Stimulated activated CD4-positive, alpha-beta T cell treated with anti-CD3 and anti-CD28 coated beads, Interleukin-15, amount 100 ng/mL, for 24 hours (primary cell): ENCODE results near the gene RGS19.

ENCODE experiments used
- DNase-seq: peaks from one replicate; pipeline ENCODE4 v3.0.0-alpha.2; 2020

RGS19 gene

DNA sequence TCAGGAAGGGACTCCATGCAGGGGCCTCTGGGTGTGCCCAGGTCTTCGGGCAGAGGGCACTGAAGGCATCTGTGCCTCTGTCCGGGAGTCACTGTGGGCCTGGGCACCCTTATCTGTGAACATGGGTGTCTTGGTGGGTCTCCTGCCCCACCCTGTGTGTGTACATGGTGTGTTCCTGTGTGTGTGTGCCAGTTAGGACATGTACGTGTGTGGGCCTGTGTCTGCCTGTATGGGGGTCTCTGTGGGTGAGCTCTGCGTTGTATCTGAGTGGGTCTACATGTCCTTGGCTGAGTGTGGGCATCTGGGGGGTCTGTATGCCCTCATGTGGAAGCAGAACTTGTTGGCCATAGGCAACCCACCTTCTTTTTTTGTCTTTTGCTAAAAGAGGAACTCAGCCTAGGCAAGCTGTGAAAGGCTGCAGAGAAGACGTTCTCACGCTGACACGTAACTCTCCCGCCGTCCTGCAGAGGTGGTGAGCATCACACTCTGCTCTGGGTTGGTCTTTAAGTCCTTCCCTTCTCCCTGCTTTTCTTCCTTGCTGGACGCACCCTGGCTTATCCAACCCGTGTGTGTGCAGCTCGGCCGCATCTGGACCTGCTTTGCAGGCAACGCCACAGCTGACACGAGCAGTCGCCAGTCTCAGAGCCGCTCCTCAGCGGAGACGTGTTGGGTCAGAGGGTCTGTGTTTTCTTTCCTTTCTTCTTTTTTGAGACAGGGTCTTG lies 28.6 kb upstream of the RGS19 start:
- DNase-seq: no peak

DNA sequence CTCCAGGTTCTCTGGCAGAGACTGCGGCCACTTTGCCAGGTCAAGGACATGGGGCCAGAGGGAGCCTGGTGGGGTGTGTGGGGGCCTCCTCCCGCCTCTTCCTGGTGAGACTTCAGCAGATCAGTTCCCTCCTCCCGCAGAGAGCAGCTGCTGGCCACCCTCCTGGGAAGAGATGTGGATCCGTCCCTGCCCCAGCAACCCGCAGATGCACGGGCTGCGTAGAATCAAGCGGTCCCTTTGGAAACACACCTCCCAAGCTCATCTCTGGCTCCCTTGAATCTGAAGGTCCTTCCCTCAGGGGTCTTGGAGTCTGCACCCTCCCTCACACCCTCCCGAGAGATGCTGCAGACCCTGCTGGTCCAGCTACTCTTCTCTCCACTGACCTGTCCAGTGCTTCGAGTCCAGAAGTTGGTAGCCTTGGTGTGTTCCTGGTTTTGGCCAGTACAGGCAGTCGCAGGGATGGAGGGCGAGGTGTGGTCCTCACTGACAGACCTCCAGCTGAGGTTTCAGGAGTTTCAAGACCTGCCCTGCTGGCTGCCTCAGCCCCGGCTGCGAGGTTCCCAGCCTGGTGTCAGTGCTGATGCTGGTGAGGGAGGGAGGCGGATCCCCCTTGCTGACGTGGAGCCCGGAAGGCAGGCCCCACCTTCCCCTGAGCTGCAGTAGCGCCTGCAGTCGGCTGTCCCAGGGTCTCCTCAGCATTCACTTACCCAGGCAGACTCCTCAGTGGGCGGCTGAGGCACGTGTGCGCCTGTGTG lies 27.8 kb upstream of the RGS19 start, which contains the start of gene NPBWR2:
Gene NPBWR2, minus strand, starts transcription at position 585 of the 755 bp plus-strand sequence. CDS start 734 bp downstream, outside the sequence.
- peak; percentile 32 for DNase-seq

DNA sequence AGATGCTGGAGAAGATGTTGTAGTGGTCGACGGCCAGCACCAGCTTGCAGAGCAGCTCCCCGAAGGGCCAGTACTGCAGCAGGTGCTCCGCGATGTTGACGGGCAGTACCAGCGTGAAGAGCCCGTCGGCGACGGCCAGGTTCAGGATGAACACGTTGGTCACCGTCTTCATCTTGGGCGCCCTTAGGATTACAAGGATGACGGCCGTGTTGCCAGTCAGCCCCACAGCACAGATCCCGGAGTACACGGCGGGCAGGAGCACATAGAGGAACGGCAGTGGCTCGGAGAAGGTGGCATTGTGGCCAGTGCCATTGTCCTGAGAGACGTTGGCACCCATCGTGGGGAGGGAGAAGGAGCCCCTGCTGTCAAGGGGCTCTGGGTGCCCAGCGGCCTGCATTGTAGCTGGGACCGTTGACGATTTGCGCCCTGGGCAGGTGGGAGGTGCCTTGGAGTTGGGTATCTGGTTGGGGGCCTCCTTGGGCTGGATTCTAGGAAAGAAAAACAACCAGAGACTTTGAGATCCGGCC lies 27.2 kb upstream of the RGS19 start:
- no peak for DNase-seq

DNA sequence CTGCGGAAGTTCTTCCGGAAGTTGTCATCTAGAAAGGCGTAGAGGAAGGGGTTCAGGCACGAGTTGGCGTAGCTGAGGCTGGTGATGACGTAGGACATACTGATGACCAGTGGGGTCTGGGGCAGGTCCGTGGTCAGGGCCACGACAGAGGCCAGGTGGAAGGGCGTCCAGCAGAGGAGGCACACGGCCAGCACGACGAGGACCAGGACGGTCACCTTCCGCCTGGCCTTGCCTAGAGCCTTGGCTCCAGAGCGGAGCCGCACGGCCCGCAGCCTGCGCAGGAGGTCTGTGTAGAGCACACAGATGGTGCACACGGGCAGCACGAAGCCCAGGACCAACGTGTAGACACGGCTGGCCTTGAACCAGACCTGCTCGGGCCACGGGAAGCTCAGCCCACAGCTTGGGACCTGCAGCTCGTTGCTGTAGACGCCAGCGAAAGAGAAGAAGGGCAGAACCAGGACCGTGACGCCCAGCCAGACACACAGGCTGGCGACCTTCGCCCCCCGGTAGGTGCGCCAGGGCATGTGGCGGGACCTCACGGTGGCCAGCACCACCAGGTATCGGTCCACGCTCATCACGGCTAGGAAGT lies 26.6 kb upstream of the RGS19 start:
- no peak for DNase-seq

DNA sequence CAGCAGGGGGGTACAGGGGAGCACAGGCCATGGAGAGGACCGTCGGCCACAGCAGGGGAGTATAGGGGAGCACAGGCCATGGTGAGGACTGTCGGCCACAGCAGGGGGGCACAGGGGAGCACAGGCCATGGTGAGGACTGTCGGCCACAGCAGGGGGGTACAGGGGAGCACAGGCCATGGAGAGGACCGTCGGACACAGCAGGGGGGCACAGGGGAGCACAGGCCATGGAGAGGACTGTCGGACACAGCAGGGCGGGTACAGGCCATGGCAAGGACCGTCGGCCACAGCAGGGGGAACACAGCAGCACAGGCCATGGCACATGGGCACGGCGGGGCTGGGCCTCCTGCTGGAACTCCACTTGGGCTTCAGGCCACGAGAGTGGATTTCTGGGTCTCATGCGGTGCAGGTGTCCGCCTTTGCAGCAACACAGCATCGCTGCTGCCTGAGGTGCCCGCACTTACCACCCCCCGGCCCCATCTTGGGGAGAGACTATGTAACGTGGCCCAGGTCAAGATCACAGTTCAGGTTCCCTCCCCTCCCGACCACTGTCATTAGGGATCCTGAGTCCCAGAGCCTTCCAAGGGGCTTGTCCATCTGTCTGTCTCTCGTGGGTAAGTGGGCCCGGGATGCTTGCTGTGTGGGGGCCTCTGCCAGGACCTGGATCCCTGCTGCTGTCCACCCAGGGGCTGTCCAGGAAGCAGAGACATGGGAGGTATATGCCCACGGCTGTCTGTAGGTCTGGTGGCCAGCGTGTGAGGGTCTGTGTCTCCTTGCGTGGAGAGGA lies 25.5 kb upstream of the RGS19 start:
- DNase-seq: no peak

DNA sequence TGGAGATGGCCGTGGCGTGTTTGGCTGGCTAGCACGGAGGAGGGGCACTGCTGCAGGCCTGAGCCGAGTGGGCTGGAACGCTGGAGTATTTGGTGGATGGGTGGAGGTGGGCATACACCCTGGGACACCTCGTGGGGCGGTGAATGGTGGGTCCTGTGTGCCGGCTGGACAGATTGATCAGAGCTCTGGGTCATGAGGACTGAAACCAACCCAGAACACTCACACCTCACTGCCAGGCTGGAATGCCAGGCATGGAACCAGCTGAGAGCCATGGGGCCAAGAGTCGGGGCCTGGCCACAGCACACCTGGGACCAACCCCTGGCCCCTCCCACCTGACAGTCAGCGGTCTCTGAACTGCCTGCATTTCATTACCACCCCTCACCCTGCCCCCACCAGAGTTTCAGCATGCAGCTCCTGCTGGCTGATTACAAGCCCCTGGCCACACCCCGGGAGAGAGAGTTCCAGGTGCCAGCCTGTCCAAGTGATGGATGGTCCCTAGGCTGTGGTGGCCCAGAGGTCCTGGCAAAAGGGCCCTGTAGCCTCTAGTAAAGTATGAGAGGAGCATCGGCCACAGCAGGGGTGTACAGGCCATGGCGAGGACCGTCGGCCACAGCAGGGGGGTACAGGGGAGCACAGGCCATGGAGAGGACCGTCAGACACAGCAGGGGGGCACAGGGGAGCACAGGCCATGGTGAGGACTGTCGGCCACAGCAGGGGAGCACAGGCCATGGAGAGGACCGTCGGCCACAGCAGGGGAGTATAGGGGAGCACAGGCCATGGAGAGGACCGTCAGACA lies 24.8 kb upstream of the RGS19 start:
- no peak for DNase-seq

DNA sequence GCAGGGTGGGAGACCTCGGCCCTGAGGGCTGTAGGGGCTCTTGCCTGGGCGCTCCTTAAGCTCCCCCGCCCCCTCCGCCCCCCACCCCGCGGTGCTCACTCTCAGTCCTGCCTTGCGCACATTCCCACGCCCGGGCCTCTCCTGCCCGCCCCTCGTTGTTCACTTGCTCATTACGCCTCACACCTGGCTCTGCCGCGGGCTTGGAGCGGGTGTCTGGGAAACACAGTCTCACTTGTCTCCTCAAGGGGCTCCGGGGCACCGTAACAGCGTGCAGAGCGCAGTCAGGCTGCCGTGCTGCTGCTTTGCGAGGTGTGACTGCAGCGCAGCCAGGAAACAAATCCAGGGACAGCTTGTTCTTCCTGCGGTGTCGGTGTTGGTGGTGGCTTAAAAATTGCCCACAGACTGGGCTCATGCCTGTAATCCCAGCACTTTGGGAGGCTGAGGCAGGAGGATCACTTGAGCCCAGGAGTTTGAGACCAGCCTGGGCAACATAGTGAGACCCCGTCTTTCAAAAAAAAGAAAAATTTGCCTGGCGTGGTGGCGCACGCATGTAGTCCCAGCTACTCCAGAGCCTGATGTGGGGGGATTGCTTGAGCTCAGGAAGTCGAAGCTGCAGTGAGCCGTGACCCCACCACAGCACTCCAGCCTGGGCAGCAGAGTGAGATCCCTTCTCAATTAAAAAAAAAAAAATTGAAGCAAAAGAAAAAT lies 23.5 kb upstream of the RGS19 start:
- DNase-seq: no peak

DNA sequence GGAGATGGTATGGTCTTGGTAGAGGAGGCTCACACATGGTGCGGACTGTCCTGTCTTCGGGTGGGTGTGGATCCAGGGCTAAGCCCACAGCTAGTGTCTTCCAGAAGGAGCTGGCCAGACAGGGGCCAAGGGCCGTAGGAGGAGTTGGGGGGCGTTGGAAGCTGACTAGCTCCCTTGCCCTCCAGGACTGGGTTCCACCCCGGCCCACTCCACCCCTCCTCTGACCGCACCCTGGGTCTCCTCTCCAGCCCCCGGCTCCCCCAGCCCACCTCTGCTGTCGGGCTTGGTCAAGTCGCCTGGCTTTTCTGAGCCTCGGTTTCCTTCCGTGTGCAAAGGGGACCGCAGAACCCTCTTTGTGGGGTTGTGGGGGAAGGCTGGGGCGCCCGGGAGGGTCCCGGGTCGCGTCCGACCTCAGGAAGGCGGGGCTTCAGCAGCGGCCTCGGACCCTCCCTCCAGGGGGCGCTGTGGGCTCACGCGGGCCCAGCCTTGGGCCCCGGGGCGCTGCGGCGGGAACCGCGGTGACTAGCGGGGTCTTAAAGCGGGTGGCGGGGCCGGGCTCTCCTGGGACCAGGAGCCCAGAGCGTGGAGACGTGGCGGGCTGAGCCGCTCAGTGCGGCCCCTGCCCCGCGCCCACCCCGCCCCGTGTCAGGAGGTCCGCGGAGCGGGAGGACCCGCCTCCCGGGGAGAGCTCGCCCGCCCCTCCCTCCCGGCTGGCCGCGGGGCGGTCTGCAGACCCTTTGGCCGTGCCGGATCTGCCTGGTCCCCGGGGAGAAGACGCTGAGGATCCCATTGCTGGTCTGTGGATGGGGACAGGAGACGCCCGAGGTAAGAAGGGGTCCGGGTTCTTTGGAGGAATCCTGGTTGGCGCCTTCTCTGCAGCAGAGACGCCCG lies 22.7 kb upstream of the RGS19 start:
- DNase-seq: peak; percentile 80

DNA sequence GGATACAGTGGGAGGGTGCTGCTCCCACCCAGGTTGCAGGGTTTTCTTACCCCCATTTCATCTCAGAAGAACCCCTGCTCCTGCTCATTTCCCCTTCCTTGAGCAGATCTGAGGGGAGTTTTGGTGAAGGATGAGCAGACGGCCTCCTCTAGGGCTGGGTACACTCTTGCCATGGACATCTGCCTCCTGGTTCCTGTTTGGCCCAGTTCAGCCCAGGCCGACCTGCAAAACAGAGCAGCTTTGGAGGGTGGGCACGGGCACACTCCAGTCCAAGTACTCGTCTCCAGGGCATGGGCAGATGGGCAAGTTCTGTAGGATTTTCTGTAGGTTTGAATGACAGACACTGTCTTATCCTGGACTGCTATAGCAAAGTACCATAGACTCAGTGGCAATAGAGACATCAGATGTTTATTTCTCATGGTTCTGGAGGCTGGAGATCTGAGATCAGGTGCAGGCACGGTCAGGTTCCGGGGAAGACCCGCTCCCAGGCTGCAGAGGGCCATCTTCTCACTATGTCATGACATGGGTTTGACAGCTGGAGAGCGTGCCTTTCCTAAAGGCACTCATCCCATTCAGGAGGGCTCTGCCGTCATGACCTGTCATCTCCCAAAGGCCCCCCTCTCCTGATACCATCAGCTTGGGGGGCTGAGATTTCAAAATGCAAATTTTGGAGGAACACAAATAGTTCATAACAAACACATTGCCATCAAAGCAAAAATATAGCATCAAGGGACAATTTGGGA lies 21.8 kb upstream of the RGS19 start:
- no peak for DNase-seq

DNA sequence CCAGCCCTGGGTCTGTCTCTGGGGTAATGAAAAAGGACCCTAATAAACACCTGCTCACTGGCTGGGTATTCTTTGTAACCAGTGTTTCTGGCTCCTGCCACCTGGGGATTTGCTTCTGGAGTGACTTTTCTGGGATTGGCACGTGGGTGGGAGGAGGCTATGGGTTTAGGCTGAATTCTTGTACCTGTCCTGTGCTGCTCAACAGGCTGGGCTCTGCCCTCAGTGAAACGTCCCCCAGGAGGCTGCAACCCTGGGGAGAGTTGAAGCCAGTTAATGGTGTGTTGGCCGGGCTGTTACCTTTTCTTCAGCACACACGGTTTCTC lies 21.2 kb upstream of the RGS19 start:
- DNase-seq: no peak

DNA sequence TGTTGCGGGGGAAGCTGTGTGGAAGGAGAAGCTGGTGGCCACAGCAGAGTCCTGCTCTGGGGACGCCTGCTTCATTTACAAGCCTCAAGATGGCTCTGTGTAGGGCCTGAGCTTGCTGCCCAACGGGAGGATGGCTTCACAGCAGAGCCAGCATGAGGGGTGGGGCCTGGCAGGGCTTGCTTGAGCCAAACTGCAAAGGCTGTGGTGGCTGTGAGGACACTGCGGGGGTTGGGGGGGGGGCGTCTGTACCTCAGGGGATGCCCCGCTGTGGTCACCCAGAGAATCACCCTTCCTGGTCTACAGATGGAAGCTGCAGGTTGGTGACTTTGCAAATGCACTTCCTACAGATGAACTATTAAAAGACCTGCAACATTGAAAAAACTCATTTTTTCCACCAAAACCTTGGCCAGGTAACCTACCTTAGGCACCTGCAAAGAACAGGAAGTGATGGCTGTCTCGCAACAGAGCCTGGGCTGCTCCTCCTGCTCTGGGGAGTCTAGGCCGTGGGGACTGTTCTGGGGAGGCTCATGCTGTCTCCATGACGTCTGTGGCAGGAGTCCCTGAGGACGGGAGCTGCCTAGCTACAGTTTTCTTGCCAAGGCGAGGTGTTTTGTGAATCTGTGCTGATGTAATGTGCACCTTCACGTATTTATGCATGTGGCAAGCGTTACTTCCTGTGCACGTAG lies 20.7 kb upstream of the RGS19 start:
- DNase-seq: no peak

DNA sequence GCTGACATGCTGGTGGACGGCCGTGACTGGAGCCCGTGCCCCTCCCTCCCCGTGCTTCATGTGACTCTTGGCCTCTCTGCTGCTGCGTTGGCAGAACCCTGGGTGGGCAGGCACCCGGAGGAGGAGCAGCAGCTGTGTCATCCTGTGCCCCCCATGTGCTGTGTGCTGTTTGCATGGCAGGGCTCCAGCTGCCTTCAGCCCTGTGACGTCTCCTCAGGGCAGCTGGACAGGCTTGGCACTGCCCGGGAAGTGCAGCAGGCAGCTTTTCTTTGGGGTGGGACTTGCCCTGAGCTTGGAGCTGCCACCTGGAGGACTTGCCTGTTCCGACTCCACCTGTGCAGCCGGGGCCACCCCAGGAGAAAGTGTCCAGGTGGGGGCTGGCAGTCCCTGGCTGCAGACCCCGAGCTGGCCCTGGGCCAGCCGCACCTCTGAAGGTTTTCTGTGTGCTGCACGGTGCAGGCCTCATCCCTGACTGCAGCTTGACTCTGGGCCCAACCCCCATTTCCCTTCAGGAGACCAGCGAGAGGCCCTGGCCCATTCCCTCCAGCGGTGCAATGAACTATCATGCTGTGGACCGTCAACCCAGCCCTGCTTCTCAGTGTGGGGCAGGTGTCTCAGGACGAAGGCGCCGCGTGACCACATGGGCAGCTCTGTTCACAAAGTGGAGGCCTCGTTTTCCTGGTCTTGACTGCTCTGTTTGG lies 19.9 kb upstream of the RGS19 start:
- no peak for DNase-seq

DNA sequence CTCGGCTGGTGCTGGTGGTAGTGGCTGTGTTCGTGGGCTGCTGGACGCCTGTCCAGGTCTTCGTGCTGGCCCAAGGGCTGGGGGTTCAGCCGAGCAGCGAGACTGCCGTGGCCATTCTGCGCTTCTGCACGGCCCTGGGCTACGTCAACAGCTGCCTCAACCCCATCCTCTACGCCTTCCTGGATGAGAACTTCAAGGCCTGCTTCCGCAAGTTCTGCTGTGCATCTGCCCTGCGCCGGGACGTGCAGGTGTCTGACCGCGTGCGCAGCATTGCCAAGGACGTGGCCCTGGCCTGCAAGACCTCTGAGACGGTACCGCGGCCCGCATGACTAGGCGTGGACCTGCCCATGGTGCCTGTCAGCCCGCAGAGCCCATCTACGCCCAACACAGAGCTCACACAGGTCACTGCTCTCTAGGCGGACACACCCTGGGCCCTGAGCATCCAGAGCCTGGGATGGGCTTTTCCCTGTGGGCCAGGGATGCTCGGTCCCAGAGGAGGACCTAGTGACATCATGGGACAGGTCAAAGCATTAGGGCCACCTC lies 19.2 kb upstream of the RGS19 start:
- DNase-seq: no peak

DNA sequence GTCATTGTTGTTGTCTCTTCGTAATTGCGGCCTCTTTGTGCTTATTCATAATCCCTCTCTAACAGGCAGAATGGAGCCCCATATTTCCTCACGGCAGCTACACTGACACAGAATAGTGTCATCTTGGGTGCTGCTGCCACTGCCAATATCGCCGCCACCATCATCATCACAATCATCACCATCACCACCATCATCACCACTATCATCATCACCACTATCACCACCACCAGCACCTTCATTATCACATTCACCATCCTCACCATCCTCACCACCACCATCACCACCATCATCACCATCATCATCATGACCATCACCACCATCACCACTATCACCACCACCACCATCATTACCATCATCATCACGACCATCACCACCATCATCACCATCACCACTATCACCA lies 17.2 kb upstream of the RGS19 start:
- no peak for DNase-seq

DNA sequence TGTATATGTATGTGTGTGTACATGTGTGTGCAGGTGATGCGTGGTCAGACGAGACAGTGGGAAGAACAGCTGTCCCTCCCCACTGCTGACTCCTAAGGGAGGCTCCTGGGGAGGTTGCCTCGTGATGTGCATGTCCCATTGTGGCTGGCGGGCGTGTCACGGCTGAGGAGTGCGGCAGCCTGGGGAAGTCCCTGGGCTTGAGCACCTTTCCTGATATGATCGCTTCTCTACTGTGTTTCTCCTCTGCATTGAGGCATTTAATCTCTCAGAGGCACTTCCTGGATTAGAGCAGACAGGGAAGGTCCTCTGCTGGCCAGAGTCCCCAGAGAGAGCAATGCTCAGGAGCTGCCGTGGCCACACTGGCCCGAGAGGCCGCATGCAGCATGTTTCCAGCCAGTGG lies 16.6 kb upstream of the RGS19 start:
- no peak for DNase-seq

DNA sequence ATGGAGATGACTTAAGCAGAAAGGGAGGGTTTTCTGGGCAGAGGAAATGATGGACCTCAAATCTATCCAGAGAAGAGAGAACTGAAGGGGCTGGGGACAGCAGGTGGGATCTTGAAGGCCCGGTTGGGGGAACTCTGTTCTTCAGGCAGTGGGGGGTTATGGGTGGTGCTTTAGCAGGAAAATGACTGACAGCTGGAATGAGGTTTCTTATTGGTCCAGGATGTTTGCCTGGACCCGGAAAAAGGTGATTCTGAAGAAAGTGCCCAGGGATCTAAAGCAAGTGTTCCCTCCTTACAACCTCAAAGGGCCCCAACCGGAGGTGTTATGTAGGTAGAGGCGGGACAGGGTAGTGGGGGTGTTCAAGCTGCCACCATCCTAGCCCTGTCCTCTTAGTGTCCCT lies 16.1 kb upstream of the RGS19 start:
- DNase-seq: no peak

DNA sequence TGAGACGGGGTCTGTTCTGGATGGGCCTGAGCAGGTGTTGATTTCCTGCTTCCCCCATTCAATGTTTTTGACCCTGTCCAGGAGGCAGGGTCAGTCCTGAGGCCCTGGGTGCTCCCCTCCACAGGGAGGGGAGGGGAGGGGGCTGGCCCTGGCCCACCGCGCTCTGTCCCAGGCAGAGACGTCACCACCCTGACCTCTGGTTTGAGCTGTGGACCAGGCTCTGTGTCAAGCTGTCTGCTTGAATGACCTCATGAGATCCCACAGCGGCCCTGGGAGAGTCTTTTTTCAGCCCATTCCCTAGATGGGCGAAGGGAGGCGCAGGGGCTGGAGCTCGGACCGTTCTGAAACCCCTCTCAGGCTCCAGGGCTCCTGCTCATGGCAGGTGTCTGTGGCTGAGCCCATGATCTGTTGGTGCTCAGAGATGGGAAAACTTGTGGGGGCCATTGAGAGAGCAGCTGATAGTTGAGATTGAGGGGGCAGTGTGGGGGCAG lies 13.7 kb upstream of the RGS19 start:
- DNase-seq: no peak
